G401 (cell line): ENCODE results near the gene SMARCB1. TPM values are rescaled to one million over a fixed set of nuclear protein-coding genes. Genes with fewer than 3 reads are reported as not detected.

Experiments used
- DNase-seq: peaks from one replicate; pipeline ENCODE4 v3.0.0-alpha.2; 2015; ENCODE audit warnings: low spot score
- in situ Hi-C: cut with HindIII; loops from 2 replicates; pipeline ENCODE4 v1.10.0; 2016; ENCODE audit warnings: low sequenced_read_pairs, mixed read lengths
- total RNA-seq: library from RNA; depleted of rRNA; stranded (reverse); fragments of >200 nt; shearing (Covaris generic); gene quantifications from 2 replicates; pipeline ENCODE4 v1.2.3, GENCODE V29; 2014

The SMARCB1 gene
- total RNA-seq, 1 experiment from 2014 or later, result not detected

DNA sequence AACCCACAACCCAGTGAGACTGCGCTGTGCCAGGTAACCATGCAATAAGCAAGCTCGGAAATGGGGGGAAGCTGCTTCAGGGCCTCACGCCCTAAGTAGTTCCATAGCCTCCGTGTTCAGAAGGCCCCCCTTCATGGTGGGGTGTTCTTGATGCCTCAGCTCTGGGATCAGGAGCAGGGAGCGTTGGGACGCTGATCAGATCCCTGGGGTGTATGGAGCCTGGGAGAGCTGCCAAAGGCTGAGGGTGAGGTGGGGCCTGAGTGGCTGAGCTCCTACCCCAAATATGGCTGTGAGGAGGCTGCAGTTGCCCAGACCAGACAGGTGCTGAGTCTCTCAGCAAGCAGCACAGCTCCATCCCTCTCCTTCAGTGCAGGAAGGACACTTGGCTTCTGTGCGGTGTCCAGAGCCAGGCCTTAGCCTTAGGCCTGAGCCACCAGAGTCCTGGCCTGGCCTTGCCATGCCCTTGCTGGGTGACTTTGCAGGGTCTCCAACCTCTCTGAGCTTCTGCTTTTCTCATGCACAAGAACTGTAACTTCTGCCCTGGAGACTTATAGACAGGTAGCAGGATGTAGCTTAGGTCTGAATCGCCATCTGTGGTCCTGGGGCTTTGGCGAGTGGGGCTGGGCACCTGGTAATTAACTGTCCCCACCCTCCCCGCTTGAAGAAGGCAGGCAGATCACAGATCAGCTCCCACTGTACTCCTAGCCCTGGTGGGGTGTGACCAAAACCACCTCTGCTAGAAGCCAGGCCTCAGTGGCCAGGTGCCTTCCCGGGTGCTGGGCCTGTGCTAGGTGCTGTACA is 8.8 kb upstream of the SMARCB1 start:
- no peak for DNase-seq
- in situ Hi-C loops, result no loop called here

DNA sequence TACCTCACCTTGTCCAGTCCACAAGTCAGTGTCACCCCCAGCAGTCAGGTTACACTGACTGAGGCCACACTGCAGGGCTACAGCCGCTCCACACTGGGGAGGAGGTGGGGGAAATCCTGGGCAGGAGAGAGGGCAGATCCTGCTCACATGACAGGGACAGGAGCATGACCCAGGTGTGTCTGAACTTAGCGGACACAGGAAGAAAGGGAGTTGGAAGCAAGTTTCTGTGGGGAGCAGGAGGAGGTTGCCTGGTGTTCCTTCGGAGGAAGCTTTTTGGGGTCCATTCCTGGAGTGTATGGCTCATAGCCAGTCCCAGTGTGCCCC is 8.2 kb upstream of the SMARCB1 start:
- in situ Hi-C loops, result no loop called here
- DNase-seq, result no peak

DNA sequence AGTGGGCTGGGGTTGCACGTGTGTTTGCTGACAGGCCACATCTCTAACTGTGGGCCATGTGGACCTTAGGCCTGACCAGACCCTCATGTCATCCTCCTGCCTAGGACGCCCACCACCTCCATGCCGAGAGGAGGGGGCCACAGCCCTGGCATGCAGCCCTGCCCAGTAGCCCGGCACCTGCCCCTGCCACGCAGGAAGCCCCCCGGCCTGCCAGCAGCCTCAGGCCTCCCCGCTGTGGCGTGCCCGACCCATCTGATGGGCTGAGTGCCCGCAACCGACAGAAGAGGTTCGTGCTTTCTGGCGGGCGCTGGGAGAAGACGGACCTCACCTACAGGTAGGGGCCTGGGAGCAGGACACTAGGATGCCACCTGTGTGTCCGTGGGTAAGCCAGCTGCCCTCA is 7.7 kb upstream of the SMARCB1 start:
- no peak for DNase-seq
- in situ Hi-C loops, result no loop called here

DNA sequence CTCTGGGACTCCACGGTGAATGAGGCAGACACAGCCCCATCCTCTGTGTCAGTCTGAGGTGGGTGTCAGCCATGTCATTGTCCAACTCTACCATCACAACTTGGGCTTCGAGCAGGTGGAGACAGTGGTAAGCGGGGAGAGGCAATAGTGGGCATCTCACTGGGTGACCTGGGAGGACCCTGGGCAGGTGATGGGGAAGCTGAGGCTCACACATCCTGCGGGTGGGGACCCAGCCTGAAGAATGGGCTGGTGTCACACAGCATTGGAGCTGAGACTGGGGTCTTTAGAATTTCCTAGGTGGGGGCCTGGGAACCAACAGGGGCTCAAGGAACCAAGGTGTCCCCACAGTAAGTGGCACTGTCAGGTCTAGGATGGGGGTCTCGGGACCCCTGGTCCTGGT is 7.0 kb upstream of the SMARCB1 start:
- in situ Hi-C loops, result no loop called here

DNA sequence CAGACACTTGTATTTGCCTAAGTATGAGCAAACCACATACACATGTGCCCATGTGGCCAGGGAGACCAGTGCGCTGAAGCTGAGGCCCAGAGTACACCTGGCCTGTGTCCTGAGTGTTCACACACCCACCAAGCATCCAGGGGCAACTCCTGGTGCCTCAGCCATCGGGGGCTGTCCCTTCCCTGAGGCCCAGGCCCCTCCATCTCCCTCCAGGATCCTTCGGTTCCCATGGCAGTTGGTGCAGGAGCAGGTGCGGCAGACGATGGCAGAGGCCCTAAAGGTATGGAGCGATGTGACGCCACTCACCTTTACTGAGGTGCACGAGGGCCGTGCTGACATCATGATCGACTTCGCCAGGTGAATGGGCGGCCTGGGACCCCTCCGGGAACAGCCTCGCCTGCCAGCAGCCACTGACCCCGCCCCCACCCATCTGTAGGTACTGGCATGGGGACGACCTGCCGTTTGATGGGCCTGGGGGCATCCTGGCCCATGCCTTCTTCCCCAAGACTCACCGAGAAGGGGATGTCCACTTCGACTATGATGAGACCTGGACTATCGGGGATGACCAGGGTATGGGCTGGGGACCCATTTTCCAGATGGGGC is 6.5 kb upstream of the SMARCB1 start:
- in situ Hi-C loops, result no loop called here
- no peak for DNase-seq

More for the DNA sequence above, 7.0 kb upstream of the SMARCB1 start:
- DNase-seq, result no peak

DNA sequence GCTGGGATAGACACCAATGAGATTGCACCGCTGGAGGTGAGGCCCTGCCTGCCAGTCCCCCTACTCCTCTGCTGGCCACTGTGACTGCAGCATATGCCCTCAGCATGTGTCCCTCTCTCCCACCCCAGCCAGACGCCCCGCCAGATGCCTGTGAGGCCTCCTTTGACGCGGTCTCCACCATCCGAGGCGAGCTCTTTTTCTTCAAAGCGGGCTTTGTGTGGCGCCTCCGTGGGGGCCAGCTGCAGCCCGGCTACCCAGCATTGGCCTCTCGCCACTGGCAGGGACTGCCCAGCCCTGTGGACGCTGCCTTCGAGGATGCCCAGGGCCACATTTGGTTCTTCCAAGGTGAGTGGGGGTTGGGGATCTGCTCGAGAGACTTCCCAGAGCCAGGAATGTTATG is 5.7 kb upstream of the SMARCB1 start:
- in situ Hi-C loops, result no loop called here

DNA sequence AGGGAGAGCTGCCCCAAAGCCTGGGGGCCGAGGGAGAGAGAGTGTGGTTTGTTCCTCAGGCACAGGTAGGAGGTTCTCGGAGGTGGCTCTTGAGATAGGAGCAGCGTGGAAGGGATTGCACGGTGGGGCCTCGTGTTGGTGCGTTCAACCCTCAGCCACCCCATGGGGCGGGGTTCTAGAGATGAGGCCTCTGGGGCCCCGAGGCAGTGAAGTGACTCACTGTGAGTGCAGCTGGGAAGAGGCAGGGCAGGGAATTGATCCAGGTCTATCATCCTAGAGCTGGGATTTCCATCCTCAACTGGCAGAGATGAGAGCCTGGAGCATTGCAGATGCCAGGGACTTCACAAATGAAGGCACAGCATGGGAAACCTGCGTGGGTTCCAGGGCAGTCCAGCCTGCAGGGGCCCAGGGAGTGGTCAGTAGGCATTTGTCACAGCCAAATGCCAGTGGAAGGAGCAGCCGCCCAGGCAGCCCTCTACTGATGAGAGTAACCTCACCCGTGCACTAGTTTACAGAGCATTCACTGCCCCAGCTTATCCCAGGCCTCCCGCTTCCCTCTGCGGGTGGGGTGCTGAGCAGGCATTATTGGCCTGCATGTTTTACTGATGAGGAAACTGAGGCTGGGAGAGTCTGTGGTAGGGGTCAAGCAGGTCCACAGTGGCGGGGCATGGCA is 5.1 kb upstream of the SMARCB1 start:
- in situ Hi-C loops, result no loop called here

More for the DNA sequence above, 5.7 kb upstream of the SMARCB1 start:
- no peak for DNase-seq

DNA sequence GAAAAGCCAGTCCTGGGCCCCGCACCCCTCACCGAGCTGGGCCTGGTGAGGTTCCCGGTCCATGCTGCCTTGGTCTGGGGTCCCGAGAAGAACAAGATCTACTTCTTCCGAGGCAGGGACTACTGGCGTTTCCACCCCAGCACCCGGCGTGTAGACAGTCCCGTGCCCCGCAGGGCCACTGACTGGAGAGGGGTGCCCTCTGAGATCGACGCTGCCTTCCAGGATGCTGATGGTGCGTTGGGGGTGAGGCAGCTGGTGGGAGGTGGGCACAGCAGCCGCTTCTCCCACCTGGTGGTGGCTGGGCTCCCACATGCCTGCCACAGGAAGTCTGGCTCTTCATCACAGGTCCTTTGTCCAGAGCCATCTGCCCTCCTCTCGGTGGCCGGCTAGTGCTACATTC is 4.5 kb upstream of the SMARCB1 start:
- DNase-seq, result no peak
- in situ Hi-C loops, result no loop called here

More for the DNA sequence above, 5.1 kb upstream of the SMARCB1 start:
- no peak for DNase-seq

DNA sequence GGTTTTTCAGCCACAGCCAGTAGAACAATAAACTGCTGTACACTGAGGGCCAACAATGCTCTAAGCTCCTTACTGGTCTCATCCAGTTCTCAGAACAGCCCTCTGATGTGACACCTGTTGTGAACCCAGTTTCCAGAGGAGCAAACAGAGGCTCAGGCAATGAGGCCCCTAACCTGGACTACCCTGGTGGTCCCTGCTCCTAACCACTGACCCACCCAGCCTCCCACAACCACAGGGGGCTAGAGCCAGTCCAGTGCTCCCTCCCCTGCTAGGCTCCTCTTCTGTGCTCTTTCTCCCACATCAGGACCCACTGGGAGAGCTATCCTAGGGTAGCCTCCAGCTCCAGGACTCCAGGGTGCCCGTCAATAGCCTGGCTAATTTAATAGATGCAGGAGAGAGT is 4.1 kb upstream of the SMARCB1 start:
- DNase-seq, result no peak
- in situ Hi-C loops, result no loop called here

DNA sequence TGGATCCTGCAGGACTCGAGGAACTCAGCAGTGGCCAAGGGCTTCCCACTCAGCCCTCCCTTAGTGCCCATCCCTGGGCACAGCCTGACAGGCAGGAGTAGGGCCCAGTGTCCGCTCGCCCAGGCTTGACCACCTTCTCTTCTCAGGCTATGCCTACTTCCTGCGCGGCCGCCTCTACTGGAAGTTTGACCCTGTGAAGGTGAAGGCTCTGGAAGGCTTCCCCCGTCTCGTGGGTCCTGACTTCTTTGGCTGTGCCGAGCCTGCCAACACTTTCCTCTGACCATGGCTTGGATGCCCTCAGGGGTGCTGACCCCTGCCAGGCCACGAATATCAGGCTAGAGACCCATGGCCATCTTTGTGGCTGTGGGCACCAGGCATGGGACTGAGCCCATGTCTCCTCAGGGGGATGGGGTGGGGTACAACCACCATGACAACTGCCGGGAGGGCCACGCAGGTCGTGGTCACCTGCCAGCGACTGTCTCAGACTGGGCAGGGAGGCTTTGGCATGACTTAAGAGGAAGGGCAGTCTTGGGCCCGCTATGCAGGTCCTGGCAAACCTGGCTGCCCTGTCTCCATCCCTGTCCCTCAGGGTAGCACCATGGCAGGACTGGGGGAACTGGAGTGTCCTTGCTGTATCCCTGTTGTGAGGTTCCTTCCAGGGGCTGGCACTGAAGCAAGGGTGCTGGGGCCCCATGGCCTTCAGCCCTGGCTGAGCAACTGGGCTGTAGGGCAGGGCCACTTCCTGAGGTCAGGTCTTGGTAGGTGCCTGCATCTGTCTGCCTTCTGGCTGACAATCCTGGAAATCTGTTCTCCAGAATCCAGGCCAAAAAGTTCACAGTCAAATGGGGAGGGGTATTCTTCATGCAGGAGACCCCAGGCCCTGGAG is 3.3 kb upstream of the SMARCB1 start:
- no peak for DNase-seq
- in situ Hi-C loops, result no loop called here

DNA sequence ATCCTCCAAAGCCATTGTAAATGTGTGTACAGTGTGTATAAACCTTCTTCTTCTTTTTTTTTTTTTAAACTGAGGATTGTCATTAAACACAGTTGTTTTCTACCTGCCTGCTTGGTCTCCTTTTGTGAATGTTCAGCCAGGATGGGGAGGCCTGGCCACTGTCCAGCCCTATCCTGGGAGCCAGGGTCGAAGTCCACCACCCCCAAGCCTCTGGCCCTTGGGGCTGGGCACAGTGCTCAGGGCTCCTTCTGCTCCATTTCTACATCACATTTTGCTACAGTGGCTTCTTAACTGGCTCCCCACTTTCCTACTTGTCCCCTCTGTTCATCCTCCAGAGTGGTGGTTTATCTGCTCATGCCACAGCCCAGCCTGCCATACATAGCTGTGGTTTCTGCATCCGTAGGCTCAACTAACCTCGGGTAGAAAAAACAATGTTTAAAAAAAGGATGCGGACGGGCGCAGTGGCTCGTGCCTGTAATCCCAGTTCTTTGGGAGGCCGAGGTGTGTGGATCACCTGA is 2.5 kb upstream of the SMARCB1 start:
- no peak for DNase-seq
- in situ Hi-C loops, result no loop called here

DNA sequence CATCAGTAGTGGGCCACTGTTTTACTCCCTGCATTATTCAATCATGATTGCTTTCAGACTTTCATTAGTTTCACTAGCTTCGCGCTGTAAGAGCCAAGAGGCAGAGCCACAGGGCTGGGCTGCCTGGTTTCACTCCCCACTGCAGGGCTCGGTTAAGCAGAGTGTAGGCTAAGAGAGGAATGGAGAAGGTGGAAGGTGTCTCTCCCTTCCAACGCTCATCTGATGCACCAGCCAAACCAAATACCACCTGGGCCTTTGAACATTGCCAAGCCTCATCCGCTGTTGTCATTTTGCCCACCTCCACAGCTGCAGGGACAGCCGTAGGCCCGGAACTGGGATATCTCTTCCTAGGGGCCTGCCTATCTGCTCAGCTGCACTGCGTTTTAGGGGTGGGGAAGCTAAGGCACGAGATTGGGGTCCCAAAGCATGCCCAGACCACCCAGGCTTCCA is 480 bp upstream of the SMARCB1 start:
- in situ Hi-C loops, result no loop called here
- no peak for DNase-seq

DNA sequence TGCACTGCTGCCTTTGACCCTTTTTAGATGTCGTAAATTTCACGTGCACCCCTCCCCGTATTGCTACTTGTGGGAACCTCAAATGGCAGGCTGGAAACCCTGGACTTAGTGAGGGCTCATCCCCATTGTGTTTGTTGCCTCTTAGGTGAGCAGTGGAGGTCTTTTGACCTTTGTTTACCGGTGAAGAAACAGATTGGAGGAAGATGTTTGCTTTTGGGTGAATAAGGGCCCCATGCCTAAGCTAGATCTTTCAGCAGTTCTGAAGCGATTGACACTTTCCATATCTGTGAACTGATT is 782 bp downstream of the SMARCB1 start:
- in situ Hi-C loops, result no loop called here
- no peak for DNase-seq

DNA sequence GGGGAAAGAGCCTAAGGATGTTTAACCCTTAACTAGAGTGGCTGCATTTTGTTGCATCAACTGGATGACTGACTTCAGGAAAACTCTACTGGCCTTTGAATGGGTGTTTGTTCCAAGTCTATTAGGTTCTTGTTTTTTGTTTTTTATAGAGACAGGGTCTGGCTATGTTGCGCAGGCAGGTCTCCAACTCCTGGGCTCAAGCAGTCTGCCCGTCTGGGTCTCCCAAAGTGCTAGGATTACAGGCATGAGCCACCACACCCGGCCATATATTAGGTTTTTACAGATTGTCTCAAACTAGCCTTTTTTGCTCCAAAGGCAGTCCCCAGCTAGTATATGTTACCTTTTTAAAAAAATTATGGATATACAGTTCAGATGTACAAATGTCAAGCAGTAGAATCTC is 1.1 kb downstream of the SMARCB1 start:
- in situ Hi-C loops, result no loop called here
- peak; percentile 24 for DNase-seq

DNA sequence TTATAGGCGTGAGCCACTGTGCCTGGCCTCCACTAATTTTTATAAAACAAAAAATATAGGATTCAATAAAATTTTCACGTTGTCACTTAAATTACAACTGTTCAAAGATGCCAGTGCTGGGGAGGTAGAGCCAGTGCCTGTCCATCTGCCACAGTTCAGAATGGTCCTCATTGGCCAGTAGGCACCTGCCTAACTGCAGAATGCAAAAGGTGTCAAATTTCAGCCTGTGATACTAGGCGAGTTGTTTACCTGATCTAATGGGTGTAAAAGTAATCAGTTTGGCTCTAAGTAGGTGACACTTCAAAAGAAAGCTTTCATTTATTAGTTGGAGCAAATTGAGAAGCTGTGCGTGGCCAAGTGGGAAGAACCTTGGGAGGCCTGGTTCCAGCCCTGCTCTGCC is 2.4 kb downstream of the SMARCB1 start:
- no peak for DNase-seq
- in situ Hi-C loops, result no loop called here

DNA sequence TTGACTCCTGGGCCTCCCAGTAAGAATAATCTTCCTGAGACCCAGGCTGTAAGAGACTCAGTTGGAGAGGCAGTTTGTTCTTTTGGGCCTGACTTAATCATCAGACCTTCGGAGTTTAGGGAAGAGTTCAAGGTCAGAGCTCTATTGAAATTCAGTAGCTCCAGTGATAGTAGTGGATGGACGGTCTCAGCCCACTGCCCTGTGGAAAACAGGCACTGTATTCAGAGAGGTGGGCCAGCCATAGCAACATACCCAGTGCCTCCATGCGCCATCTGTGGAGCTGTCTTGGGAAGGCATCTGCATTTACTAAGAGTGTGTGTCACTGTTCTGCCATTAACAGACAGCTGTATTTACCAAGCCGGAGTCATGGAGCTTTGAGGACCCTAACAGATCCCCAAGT is 2.9 kb downstream of the SMARCB1 start:
- no peak for DNase-seq
- in situ Hi-C loops, result no loop called here

DNA sequence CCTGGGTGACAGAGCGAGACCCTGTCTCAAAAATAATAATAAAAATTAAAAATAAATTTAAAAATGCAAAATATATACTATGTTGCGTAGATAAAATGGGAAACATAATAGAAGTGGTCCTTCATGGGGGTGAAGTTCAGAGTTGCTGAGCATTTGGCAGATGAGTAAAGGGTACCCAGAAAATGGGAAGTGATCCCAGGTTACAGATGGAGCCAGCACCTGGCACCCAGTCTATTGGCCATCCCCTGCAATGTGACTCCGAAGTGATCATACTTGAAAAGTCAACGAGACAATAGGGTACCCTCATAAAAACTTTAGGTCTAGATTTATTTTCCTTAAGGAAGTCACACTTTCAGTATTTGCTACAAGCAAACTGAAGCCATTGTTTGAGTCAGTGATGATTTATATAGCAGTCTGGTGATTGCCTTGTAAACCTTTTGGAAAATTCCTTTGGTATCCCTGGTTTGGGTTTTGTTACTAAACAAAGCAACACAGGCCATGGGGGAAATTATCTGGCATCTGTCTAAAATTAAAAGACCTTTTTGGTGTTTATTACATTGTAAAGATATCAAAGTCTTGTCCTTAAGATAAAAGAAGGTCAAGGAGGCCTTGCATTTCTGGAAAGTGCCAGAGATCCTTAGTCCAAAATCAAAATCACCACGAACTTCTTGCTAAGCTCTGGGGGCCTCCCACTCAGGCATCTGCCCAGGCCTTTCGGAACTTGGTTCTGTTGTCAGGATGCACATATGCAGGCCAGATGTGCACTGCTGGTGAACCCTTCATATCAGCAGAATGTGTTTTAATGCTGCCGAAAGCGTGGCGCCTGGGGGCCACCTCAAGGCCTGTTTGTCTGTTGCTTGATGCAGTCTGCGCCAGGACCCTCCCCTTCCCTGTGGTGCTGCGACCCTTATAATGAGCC is 4.3 kb downstream of the SMARCB1 start:
- peak; percentile 56 for DNase-seq
- in situ Hi-C loops, result no loop called here

DNA sequence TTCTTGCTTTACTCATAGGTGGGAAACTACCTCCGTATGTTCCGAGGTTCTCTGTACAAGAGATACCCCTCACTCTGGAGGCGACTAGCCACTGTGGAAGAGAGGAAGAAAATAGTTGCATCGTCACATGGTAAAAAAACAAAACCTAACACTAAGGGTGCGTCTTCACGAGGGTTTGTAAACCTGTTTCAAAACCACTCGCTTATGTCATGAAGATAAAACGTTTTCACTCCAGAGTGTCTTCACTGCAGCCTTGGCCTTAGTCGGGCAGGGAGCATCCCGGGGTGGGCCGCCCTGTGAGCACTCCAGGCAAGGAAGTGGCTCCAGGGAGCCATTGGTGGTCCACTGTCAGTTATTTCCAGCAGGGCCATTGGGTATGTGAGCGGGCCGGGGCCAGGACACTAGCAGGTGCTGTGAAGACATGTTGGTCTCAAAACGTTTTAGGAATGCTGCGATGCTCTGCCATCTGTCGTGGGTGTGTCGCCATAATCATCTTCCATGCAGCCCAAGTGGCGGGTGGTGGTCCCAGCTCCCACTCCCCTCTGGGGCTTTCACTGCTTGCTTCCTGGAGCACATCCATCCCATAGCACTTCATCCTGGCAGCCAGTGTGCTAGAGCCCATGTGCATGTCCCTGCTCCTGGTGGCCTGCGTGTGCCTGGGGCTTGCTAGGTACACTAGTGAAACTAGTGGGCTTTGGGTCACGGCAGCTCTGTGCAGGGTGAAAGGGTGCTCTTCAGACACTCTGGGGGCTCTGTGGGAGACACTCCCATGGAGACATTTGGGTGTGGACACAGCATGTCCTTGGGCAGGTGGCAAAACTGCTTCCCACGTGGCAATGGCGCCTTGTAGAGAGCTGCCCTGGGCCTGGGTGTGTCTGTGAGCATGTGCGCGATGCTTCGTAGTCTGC is 5.2 kb downstream of the SMARCB1 start:
- DNase-seq, result no peak
- in situ Hi-C loops, result no loop called here
